Central memory CD8-positive, alpha-beta T cell (primary cell): ENCODE data around the gene OR10P1.

Source experiments
- ATAC-seq: fragments of 150-1000 bp; cut with Tn5 transposase; replicated peaks from 2 replicates; pipeline ENCODE4 v1.10.0; 2022; ENCODE audit warnings: mild to moderate bottlenecking, moderate FRiP score, moderate number of reproducible peaks; ENCODE audit not compliant: poor library complexity, severe bottlenecking; ENCODE audit errors: extremely low read depth
- DNase-seq, 2 donors: peaks; one replicate each; pipeline ENCODE4 v3.0.0; 2021; ENCODE audit warnings: low spot score in 2 of 2
- H3K27ac Mint-ChIP-seq: one replicate; pipeline ENCODE4 v1.8.0; 2022; ENCODE audit warnings: low read depth, mild to moderate bottlenecking, moderate library complexity, mixed read lengths
- H3K27me3 Mint-ChIP-seq: one replicate; pipeline ENCODE4 v1.8.0; 2022; ENCODE audit warnings: mixed read lengths
- H3K36me3 Mint-ChIP-seq: one replicate; pipeline ENCODE4 v1.8.0; 2022; ENCODE audit warnings: mild to moderate bottlenecking, moderate library complexity, mixed read lengths; ENCODE audit not compliant: insufficient read depth
- H3K4me1 Mint-ChIP-seq: one replicate; pipeline ENCODE4 v1.8.0; 2022; ENCODE audit warnings: mixed read lengths
- H3K4me3 Mint-ChIP-seq: one replicate; pipeline ENCODE4 v1.8.0; 2022; ENCODE audit warnings: mild to moderate bottlenecking, moderate library complexity, mixed read lengths
- H3K9me3 Mint-ChIP-seq: one replicate; pipeline ENCODE4 v1.8.0; 2022; ENCODE audit warnings: mixed read lengths

OR10P1 gene

DNA sequence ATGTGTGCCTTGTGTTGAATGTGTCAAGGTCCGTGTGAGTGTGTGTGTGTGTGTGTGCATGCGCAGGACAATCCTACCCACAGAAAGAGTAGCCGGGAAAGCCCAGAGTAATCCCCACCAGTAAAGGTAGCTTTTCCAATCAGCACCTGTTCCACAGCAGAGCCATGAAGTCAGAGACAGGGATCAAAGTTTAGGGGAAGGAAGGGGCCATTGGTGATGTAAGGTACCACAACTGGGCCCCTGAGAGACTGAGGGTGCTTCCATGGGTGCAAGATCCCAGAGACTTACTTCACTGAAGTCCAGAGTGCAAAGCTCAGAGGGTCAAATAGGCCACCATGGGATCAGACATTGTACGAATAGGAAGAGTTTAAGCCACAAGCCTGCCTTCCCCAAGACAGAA, 20.5 kb downstream of the OR10P1 start:
- no peak overlapping the region for H3K27ac Mint-ChIP-seq
- H3K9me3 Mint-ChIP-seq, result no peaks in the 10 kb centered on the region
- no peak for DNase-seq
- no peaks in the 10 kb centered on the region for H3K4me1 Mint-ChIP-seq
- H3K27me3 Mint-ChIP-seq, result peaks cover 20% of the 10 kb centered on the region
- no peak for ATAC-seq
- no peak overlapping the region for H3K4me3 Mint-ChIP-seq
- no peaks in the 10 kb centered on the region for H3K36me3 Mint-ChIP-seq

GRCh38 chr12:55658212-55658611, 21.5 kb downstream of the OR10P1 start:
- H3K9me3 Mint-ChIP-seq, result no peaks in the 10 kb centered on the region
- no peak overlapping the region for H3K4me3 Mint-ChIP-seq
- ATAC-seq (no peak), DNase-seq (no peak)
- no peaks in the 10 kb centered on the region for H3K36me3 Mint-ChIP-seq
- H3K4me1 Mint-ChIP-seq, result no peaks in the 10 kb centered on the region
- no peak overlapping the region for H3K27ac Mint-ChIP-seq
- peaks cover 20% of the 10 kb centered on the region for H3K27me3 Mint-ChIP-seq

DNA sequence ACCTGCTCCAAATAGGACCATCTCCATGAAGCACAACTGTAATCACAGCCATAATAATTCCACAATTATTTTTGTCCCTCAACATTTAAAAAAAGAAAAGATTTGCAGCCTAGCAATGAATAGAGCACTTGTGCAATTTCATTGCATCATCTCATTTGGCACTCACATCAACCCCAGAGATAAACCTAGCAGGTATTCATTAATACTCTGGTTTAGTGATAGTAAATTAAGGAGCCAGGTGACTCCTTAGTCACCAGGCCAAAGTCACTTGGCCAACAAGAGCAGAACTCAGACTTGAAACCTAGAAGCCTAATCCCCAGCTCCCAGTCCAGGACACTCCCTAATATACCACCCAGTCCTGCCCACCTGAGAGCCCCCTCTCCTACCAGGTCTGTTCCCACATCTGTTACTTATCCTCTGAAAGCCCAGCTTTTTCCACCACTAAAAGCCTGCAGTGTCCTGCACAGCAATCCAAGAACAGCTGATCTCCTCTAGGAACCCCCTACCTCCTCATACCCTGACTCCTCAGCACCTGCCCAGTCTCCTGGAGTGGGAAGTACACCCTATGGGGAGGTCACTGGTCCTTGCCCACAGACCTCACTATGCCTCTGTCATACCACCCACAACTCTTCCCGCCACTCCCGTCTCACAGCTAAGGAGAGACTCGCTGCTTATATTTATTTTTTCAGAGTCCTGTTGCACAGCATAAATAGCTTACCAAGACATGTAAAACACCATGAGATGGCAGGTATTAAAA, 22.1 kb downstream of the OR10P1 start:
- Mint-ChIP-seq H3K27ac (no peak overlapping the region), H3K36me3 (no peaks in the 10 kb centered on the region), H3K27me3 (peaks cover 20% of the 10 kb centered on the region), H3K4me1 (no peaks in the 10 kb centered on the region), H3K4me3 (no peak overlapping the region), H3K9me3 (no peaks in the 10 kb centered on the region)
- DNase-seq, result no peak
- ATAC-seq, result no peak

DNA sequence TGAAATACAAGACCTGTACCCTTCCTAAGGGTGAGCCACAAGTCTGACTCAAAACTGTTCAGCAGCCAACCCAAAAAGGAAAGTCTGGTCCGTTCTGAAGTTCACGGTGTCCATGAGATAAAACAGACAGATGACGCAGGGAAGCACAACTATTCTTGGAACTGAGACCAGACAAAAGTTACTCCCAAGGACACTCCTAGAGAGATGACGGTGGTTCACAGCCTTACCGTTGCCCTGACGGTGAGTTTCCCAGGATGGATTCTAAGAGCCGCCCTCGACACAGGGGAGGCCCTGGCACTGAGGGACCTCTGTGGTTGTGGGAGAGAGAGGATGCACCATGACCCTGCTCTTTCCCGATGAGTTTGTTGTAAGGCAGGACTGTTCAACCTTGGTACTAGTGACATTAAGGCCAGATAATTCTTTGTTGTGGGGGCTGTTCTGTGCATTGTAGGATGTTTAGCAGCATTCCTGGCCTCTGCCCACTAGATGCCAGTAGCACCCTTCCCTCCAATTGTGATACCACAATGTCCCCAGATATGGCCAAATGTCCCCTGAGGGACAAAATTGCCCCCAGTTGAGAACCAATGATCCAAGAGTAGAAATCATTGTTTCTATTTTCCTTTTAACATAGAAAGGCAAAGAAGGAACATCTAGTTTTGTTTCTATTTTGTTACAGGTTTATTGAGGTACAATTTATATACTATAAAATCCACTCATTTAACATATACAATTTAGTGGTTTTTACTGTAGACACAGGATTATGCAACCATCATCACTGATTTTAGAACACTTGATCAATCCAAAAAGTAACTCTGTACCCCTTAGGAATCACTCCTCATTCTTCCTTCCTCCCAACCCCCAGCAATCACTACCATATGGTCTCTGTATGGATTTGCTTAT, 23.0 kb downstream of the OR10P1 start:
- no peak for ATAC-seq
- H3K4me1 Mint-ChIP-seq, result no peaks in the 10 kb centered on the region
- no peak overlapping the region for H3K27ac Mint-ChIP-seq
- H3K4me3 Mint-ChIP-seq, result no peak overlapping the region
- H3K9me3 Mint-ChIP-seq, result no peaks in the 10 kb centered on the region
- no peaks in the 10 kb centered on the region for H3K36me3 Mint-ChIP-seq
- H3K27me3 Mint-ChIP-seq, result peaks cover 20% of the 10 kb centered on the region
- DNase-seq, result no peak

DNA sequence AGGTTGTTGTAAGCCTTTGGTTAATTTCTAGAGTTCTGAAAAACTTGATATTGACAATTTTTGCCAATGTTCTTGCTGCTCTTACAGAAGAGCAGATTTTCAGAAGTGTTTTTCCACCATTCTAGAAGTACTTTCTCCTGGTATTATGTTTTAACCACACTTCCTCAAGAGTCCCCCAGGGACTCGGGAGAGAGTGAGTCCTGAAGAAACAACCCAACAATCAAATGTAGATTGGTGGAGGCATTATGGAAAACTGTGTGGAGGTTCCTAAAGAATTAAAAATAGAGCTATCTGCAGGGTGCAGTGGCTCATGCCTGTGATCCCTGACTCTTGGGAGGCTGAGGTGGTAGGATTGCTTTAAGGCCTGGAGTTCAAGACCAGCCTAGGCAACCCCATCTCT, 26.7 kb downstream of the OR10P1 start:
- Mint-ChIP-seq H3K9me3 (no peaks in the 10 kb centered on the region), H3K27ac (no peak overlapping the region), H3K4me1 (no peaks in the 10 kb centered on the region), H3K27me3 (peaks cover 20% of the 10 kb centered on the region), H3K4me3 (no peak overlapping the region), H3K36me3 (no peaks in the 10 kb centered on the region)
- ATAC-seq (no peak), DNase-seq (no peak)

GRCh38 chr12:55664826-55665225, 28.1 kb downstream of the OR10P1 start:
- Mint-ChIP-seq H3K4me3 (no peak overlapping the region), H3K27ac (no peak overlapping the region), H3K4me1 (no peaks in the 10 kb centered on the region), H3K9me3 (no peaks in the 10 kb centered on the region), H3K36me3 (no peaks in the 10 kb centered on the region), H3K27me3 (peaks cover 10% of the 10 kb centered on the region)
- ATAC-seq (no peak), DNase-seq (no peak)

GRCh38 chr12:55666508-55666907, 29.8 kb downstream of the OR10P1 start:
- DNase-seq (no peak), ATAC-seq (no peak)
- no peaks in the 10 kb centered on the region for H3K4me1 Mint-ChIP-seq
- H3K27me3 Mint-ChIP-seq, result no peaks in the 10 kb centered on the region
- H3K36me3 Mint-ChIP-seq, result no peaks in the 10 kb centered on the region
- no peak overlapping the region for H3K4me3 Mint-ChIP-seq
- H3K9me3 Mint-ChIP-seq, result no peaks in the 10 kb centered on the region
- H3K27ac Mint-ChIP-seq, result no peak overlapping the region

GRCh38 chr12:55670276-55670675, 33.6 kb downstream of the OR10P1 start:
- H3K36me3 Mint-ChIP-seq, result no peaks in the 10 kb centered on the region
- H3K4me3 Mint-ChIP-seq, result no peak overlapping the region
- DNase-seq (no peak), ATAC-seq (no peak)
- H3K4me1 Mint-ChIP-seq, result no peaks in the 10 kb centered on the region
- H3K27me3 Mint-ChIP-seq, result peaks cover 13% of the 10 kb centered on the region
- no peaks in the 10 kb centered on the region for H3K9me3 Mint-ChIP-seq
- no peak overlapping the region for H3K27ac Mint-ChIP-seq

GRCh38 chr12:55671746-55672145, 35.1 kb downstream of the OR10P1 start:
- H3K27me3 Mint-ChIP-seq, result peaks cover 25% of the 10 kb centered on the region
- H3K9me3 Mint-ChIP-seq, result no peaks in the 10 kb centered on the region
- no peaks in the 10 kb centered on the region for H3K36me3 Mint-ChIP-seq
- no peak overlapping the region for H3K27ac Mint-ChIP-seq
- DNase-seq (no peak), ATAC-seq (no peak)
- H3K4me3 Mint-ChIP-seq, result no peak overlapping the region
- no peaks in the 10 kb centered on the region for H3K4me1 Mint-ChIP-seq

GRCh38 chr12:55673638-55674037, 36.9 kb downstream of the OR10P1 start:
- Mint-ChIP-seq H3K36me3 (no peaks in the 10 kb centered on the region), H3K4me3 (no peak overlapping the region), H3K4me1 (no peaks in the 10 kb centered on the region), H3K27me3 (peaks cover 25% of the 10 kb centered on the region), H3K9me3 (no peaks in the 10 kb centered on the region), H3K27ac (no peak overlapping the region)
- no peak for ATAC-seq
- DNase-seq, result no peak

- H3K27me3 Mint-ChIP-seq, result peaks cover 39% of the 10 kb centered on the region
- H3K36me3 Mint-ChIP-seq, result no peaks in the 10 kb centered on the region
- no peak for DNase-seq
- no peak for ATAC-seq
- H3K4me3 Mint-ChIP-seq, result no peak overlapping the region
- H3K9me3 Mint-ChIP-seq, result no peaks in the 10 kb centered on the region
- H3K4me1 Mint-ChIP-seq, result no peaks in the 10 kb centered on the region
- H3K27ac Mint-ChIP-seq, result no peak overlapping the region
Observed at GRCh38 chr12:55675666-55676065, 39.0 kb downstream of the OR10P1 start.

- Mint-ChIP-seq H3K4me1 (peaks cover 10% of the 10 kb centered on the region), H3K27ac (no peak overlapping the region), H3K27me3 (peaks cover 50% of the 10 kb centered on the region), H3K36me3 (no peaks in the 10 kb centered on the region), H3K9me3 (no peaks in the 10 kb centered on the region), H3K4me3 (no peak overlapping the region)
- DNase-seq (no peak), ATAC-seq (no peak)
Observed at GRCh38 chr12:55676707-55677106, 40.0 kb downstream of the OR10P1 start.

GRCh38 chr12:55679691-55680090, 43.0 kb downstream of the OR10P1 start:
- DNase-seq (no peak), ATAC-seq (no peak)
- Mint-ChIP-seq H3K4me3 (no peak overlapping the region), H3K36me3 (no peaks in the 10 kb centered on the region), H3K9me3 (no peaks in the 10 kb centered on the region), H3K4me1 (peaks cover 12% of the 10 kb centered on the region), H3K27me3 (peaks cover 56% of the 10 kb centered on the region), H3K27ac (no peak overlapping the region)
